DND-41 (cell line): ENCODE results near the gene TNFRSF14.

ENCODE experiments used
- ATAC-seq: fragments of 200-7000 bp; cut with Tn5 transposase; 3 replicates; pipeline ENCODE4 v1.9.1; 2021; ENCODE audit warnings: low read depth; ENCODE audit not compliant: insufficient read depth
- DNase-seq: peaks from one replicate; pipeline ENCODE4 v3.0.0-alpha.2; 2020
- H2AFZ ChIP-seq: 2 replicates; pipeline ENCODE4 v1.6.0; 2012; ENCODE audit warnings: low read depth, low read length
- H3K27ac ChIP-seq: 2 replicates; pipeline ENCODE4 v1.5.1; 2012; ENCODE audit warnings: low read length, inconsistent platforms
- H3K27me3 ChIP-seq: fragments of 200-600 bp; sonication (generic); 2 replicates; pipeline ENCODE4 v1.6.0; 2012; ENCODE audit warnings: low read length, mild to moderate bottlenecking, inconsistent platforms; ENCODE audit not compliant: insufficient read depth, poor library complexity
- H3K36me3 ChIP-seq: 2 replicates; pipeline ENCODE4 v1.5.1; 2012; ENCODE audit warnings: low read length, inconsistent platforms; ENCODE audit not compliant: insufficient read depth
- H3K4me1 ChIP-seq: 2 replicates; pipeline ENCODE4 v1.5.1; 2012; ENCODE audit warnings: mild to moderate bottlenecking, low read length; ENCODE audit not compliant: insufficient read depth
- H3K4me2 ChIP-seq: 2 replicates; pipeline ENCODE4 v1.6.0; 2012; ENCODE audit warnings: mild to moderate bottlenecking, moderate library complexity, low read length, inconsistent platforms; ENCODE audit not compliant: insufficient read depth
- H3K4me3 ChIP-seq, 2 experiments: fragments of 200-600 bp in 1 of 2; shearing (Covaris generic) in 1 of 2; 2 replicates each; pipeline ENCODE4 v1.5.1; 2012 to 2016; ENCODE audit warnings: inconsistent platforms in 2 of 2, low read length in 2 of 2, mild to moderate bottlenecking in 2 of 2, low read depth in 1 of 2, moderate library complexity in 1 of 2
- H3K79me2 ChIP-seq: 2 replicates; pipeline ENCODE4 v1.6.0; 2012; ENCODE audit warnings: low read length, inconsistent platforms; ENCODE audit not compliant: insufficient read depth
- H3K9ac ChIP-seq: 2 replicates; pipeline ENCODE4 v1.6.0; 2012; ENCODE audit warnings: low read depth, mild to moderate bottlenecking, inconsistent platforms, low read length, moderate library complexity
- H3K9me3 ChIP-seq: 2 replicates; pipeline ENCODE4 v1.5.1; 2012; ENCODE audit warnings: low read length, moderate library complexity, mild to moderate bottlenecking, inconsistent platforms; ENCODE audit not compliant: insufficient read depth, severe bottlenecking
- H4K20me1 ChIP-seq: 2 replicates; pipeline ENCODE4 v1.6.0; 2012; ENCODE audit warnings: low read length; ENCODE audit not compliant: insufficient read depth
- CTCF ChIP-seq: IDR thresholded peaks from 2 replicates; pipeline ENCODE4 v1.5.1; 2012; ENCODE audit warnings: borderline replicate concordance, low read length, moderate library complexity, mild to moderate bottlenecking; ENCODE audit not compliant: poor library complexity, severe bottlenecking; ENCODE audit errors: extremely low read depth
- EZH2 ChIP-seq: IDR thresholded peaks from 3 replicates; pipeline ENCODE4 v1.6.1; 2012; ENCODE audit warnings: borderline replicate concordance, low read depth, mild to moderate bottlenecking, moderate library complexity, low read length, inconsistent platforms; ENCODE audit not compliant: severe bottlenecking

The TNFRSF14 gene

GRCh38 chr1:2594641-2595131 is 38.5 kb downstream of the TNFRSF14 start:
- Histone ChIP-seq H3K4me1 (no peaks in the 10 kb centered on the region), H3K27ac (no peak overlapping the region)

GRCh38 chr1:2595261-2595811 is 39.2 kb downstream of the TNFRSF14 start:
- Histone ChIP-seq H3K79me2 (no peaks in the 10 kb centered on the region), H4K20me1 (no peaks in the 10 kb centered on the region), H3K4me1 (no peaks in the 10 kb centered on the region), H3K27me3 (no peaks in the 10 kb centered on the region), H3K9ac (no peak overlapping the region), H3K4me3 (no peak overlapping the region), H3K4me2 (no peak overlapping the region), H3K36me3 (no peaks in the 10 kb centered on the region), H2AFZ (no peak overlapping the region), H3K9me3 (peaks cover 3% of the 10 kb centered on the region), H3K27ac (no peak overlapping the region)
- TF ChIP-seq CTCF, result no peak
- TF ChIP-seq EZH2, result no peak
- no peak for ATAC-seq
- DNase-seq, result no peak

More at GRCh38 chr1:2594641-2595131, 38.5 kb downstream of the TNFRSF14 start:
- no peak overlapping the region for H2AFZ ChIP-seq
- H3K27me3 ChIP-seq, result no peaks in the 10 kb centered on the region
- TF ChIP-seq CTCF (no peak), EZH2 (no peak)
- H4K20me1 ChIP-seq, result no peaks in the 10 kb centered on the region
- no peak overlapping the region for H3K4me3 ChIP-seq
- no peak for DNase-seq
- H3K9ac ChIP-seq, result no peak overlapping the region
- peaks cover 3% of the 10 kb centered on the region for H3K9me3 ChIP-seq
- H3K79me2 ChIP-seq, result no peaks in the 10 kb centered on the region
- H3K4me2 ChIP-seq, result no peak overlapping the region
- no peaks in the 10 kb centered on the region for H3K36me3 ChIP-seq
- ATAC-seq, result no peak

GRCh38 chr1:2595812-2596529 is 39.8 kb downstream of the TNFRSF14 start:
- H3K9ac ChIP-seq, result no peak overlapping the region
- H2AFZ ChIP-seq, result no peak overlapping the region
- no peak overlapping the region for H3K4me3 ChIP-seq
- H3K4me1 ChIP-seq, result no peaks in the 10 kb centered on the region
- no peaks in the 10 kb centered on the region for H3K27me3 ChIP-seq
- no peak for ATAC-seq
- DNase-seq, result no peak
- H3K9me3 ChIP-seq, result peaks cover 3% of the 10 kb centered on the region
- TF ChIP-seq CTCF, result no peak
- TF ChIP-seq EZH2, result no peak
- no peaks in the 10 kb centered on the region for H3K79me2 ChIP-seq
- H4K20me1 ChIP-seq, result no peaks in the 10 kb centered on the region
- H3K36me3 ChIP-seq, result no peaks in the 10 kb centered on the region
- H3K4me2 ChIP-seq, result no peak overlapping the region
- no peak overlapping the region for H3K27ac ChIP-seq
